Mesendoderm (in vitro differentiated cells): ENCODE data around the gene PLEKHH3.
"Not testable (repeated sequence)": the region's sequence is repeated elsewhere in the genome, so short reads cannot be mapped to it uniquely, and the experiment has no call there.

ENCODE experiments used
- DNase-seq: peaks from one replicate; pipeline ENCODE4 v3.0.0; 2013
- H2AK5ac ChIP-seq: 2 replicates; pipeline ENCODE4 v1.6.1; 2013; ENCODE audit warnings: low read length, inconsistent platforms
- H2BK120ac ChIP-seq: 2 replicates; pipeline ENCODE4 v1.6.1; 2013; ENCODE audit warnings: low read depth, mild to moderate bottlenecking, low read length, moderate library complexity, mixed read lengths
- H2BK15ac ChIP-seq: replicated peaks from 2 replicates; pipeline ENCODE4 v1.6.1; 2013; ENCODE audit warnings: low read depth, mild to moderate bottlenecking, moderate library complexity
- H2BK5ac ChIP-seq: 2 replicates; pipeline ENCODE4 v1.6.1; 2013; ENCODE audit warnings: low read length, inconsistent platforms
- H3K18ac ChIP-seq: 2 replicates; pipeline ENCODE4 v1.6.1; 2013; ENCODE audit warnings: mild to moderate bottlenecking, low read length, mixed read lengths
- H3K23ac ChIP-seq: one replicate; pipeline ENCODE4 v1.6.1; 2013; ENCODE audit warnings: low read length
- H3K27ac ChIP-seq: 2 replicates; pipeline ENCODE4 v1.5.1; 2013; ENCODE audit warnings: low read depth, mild to moderate bottlenecking, inconsistent platforms, low read length, moderate library complexity
- H3K27me3 ChIP-seq: 2 replicates; pipeline ENCODE4 v1.6.1; 2013; ENCODE audit warnings: low read length, control low read depth, mild to moderate bottlenecking, inconsistent platforms; ENCODE audit not compliant: insufficient read depth, poor library complexity
- H3K36me3 ChIP-seq: 2 replicates; pipeline ENCODE4 v1.6.1; 2013; ENCODE audit warnings: low read length, inconsistent platforms; ENCODE audit not compliant: control insufficient read depth, insufficient read depth
- H3K4ac ChIP-seq: one replicate; pipeline ENCODE4 v1.6.1; 2013; ENCODE audit warnings: low read depth, mild to moderate bottlenecking, low read length, moderate library complexity
- H3K4me1 ChIP-seq: 2 replicates; pipeline ENCODE4 v1.6.1; 2013; ENCODE audit warnings: low read depth, low read length, inconsistent platforms; ENCODE audit not compliant: control insufficient read depth
- H3K4me2 ChIP-seq: 2 replicates; pipeline ENCODE4 v1.6.1; 2013; ENCODE audit warnings: low read length
- H3K4me3 ChIP-seq: 2 replicates; pipeline ENCODE4 v1.5.1; 2013; ENCODE audit warnings: mild to moderate bottlenecking, low read length
- H3K56ac ChIP-seq: one replicate; pipeline ENCODE4 v1.6.1; 2013; ENCODE audit warnings: low read length
- H3K79me1 ChIP-seq: 2 replicates; pipeline ENCODE4 v1.6.1; 2013; ENCODE audit warnings: low read length, inconsistent platforms
- H3K79me2 ChIP-seq: 2 replicates; pipeline ENCODE4 v1.6.1; 2013; ENCODE audit warnings: mild to moderate bottlenecking, low read length; ENCODE audit not compliant: control insufficient read depth, insufficient read depth
- H3K9ac ChIP-seq: 2 replicates; pipeline ENCODE4 v1.6.1; 2013; ENCODE audit warnings: low read length, inconsistent platforms
- H4K5ac ChIP-seq: one replicate; pipeline ENCODE4 v1.6.1; 2013; ENCODE audit warnings: low read length
- H4K8ac ChIP-seq: one replicate; pipeline ENCODE4 v1.6.1; 2013; ENCODE audit warnings: low read depth, mild to moderate bottlenecking, control low read depth, low read length, moderate library complexity
- WGBS: extraction: QIAGEN DNeasy Blood & Tissue Kit; methylation state at CpG from one replicate; pipeline ENCODE4 v1.1.7; 2013; ENCODE audit warnings: low lambda C conversion rate, missing lambda C conversion rate; ENCODE audit not compliant: insufficient coverage; ENCODE audit errors: extremely low coverage; 5-methylcytosine and 5-hydroxymethylcytosine counted together

PLEKHH3 gene

GRCh38 chr17:42665581-42666001 lies 11.2 kb downstream of the PLEKHH3 start:
- Histone ChIP-seq H3K79me2 (no peaks in the 10 kb centered on the region), H3K18ac (no peak overlapping the region), H2BK15ac (no peak overlapping the region), H2BK5ac (no peak overlapping the region), H2AK5ac (no peak overlapping the region), H4K8ac (no peak overlapping the region), H3K9ac (no peak overlapping the region), H2BK120ac (no peak overlapping the region), H3K27me3 (no peaks in the 10 kb centered on the region), H3K4me1 (peaks cover under 1% of the 10 kb centered on the region), H3K27ac (no peak overlapping the region), H3K4me3 (no peak overlapping the region), H3K23ac (no peak overlapping the region), H3K79me1 (no peaks in the 10 kb centered on the region), H3K4me2 (no peak overlapping the region), H3K56ac (no peak overlapping the region), H3K4ac (no peak overlapping the region), H3K36me3 (no peaks in the 10 kb centered on the region), H4K5ac (no peak overlapping the region)
- WGBS: no CpG with 5 or more reads among the region's 14 CpGs
- DNase-seq: no peak

- no CpG with 5 or more reads among the region's 7 CpGs for WGBS
- no peak overlapping the region for H3K18ac ChIP-seq
- no peak overlapping the region for H2BK15ac ChIP-seq
- H3K4me3 ChIP-seq: no peak overlapping the region
- H3K79me1 ChIP-seq: peaks cover 3% of the 10 kb centered on the region
- no peak overlapping the region for H2BK120ac ChIP-seq
- no peak overlapping the region for H2AK5ac ChIP-seq
- no peaks in the 10 kb centered on the region for H3K36me3 ChIP-seq
- H3K4ac ChIP-seq: no peak overlapping the region
- no peak overlapping the region for H3K27ac ChIP-seq
- no peak overlapping the region for H3K9ac ChIP-seq
- H4K5ac ChIP-seq: no peak overlapping the region
- no peaks in the 10 kb centered on the region for H3K27me3 ChIP-seq
- no peaks in the 10 kb centered on the region for H3K79me2 ChIP-seq
- H2BK5ac ChIP-seq: no peak overlapping the region
- H3K4me2 ChIP-seq: no peak overlapping the region
- H3K4me1 ChIP-seq: peaks cover 5% of the 10 kb centered on the region
- DNase-seq: peak; percentile 21
- no peak overlapping the region for H4K8ac ChIP-seq
- no peak overlapping the region for H3K23ac ChIP-seq
- H3K56ac ChIP-seq: peak overlapping the region; percentile 28
Observed at GRCh38 chr17:42660692-42661345, 16.0 kb downstream of the PLEKHH3 start.

GRCh38 chr17:42659932-42660274 lies 16.9 kb downstream of the PLEKHH3 start:
- H3K18ac ChIP-seq, H4K5ac ChIP-seq, H3K79me2 ChIP-seq, H3K23ac ChIP-seq, H2AK5ac ChIP-seq, DNase-seq, H3K4me2 ChIP-seq, H3K27ac ChIP-seq, H4K8ac ChIP-seq, H2BK120ac ChIP-seq, H3K27me3 ChIP-seq, H2BK15ac ChIP-seq, H3K79me1 ChIP-seq, H3K4me1 ChIP-seq, H3K4me3 ChIP-seq, H3K4ac ChIP-seq, H3K36me3 ChIP-seq, H2BK5ac ChIP-seq: not testable (repeated sequence)
- H3K56ac ChIP-seq: peak overlapping the region; percentile 92
- peak overlapping the region; percentile 78 for H3K9ac ChIP-seq
- no CpG with 5 or more reads among the region's 14 CpGs for WGBS

- peak within 1 kb of the TSS; percentile 78 for H3K9ac ChIP-seq
- H4K8ac ChIP-seq: no peak within 1 kb of the TSS
- WGBS: no CpG with 5 or more reads among the region's 59 CpGs
- H3K4ac ChIP-seq: no peak within 1 kb of the TSS
- no peak within 1 kb of the TSS for H2BK5ac ChIP-seq
- H3K4me3 ChIP-seq: peak within 1 kb of the TSS; percentile 42
- H3K27ac ChIP-seq: peak within 1 kb of the TSS; percentile 8
- H3K18ac ChIP-seq: peak within 1 kb of the TSS; percentile 11
- no peak within 1 kb of the TSS for H2BK15ac ChIP-seq
- no peak within 1 kb of the TSS for H2AK5ac ChIP-seq
- H3K4me1 ChIP-seq: peaks cover 7% of the 10 kb centered on the region
- H3K4me2 ChIP-seq: peak within 1 kb of the TSS; percentile 75
- no peaks in the 10 kb centered on the region for H3K36me3 ChIP-seq
- H2BK120ac ChIP-seq: no peak within 1 kb of the TSS
- no peak within 1 kb of the TSS for H3K23ac ChIP-seq
- H3K27me3 ChIP-seq: no peaks in the 10 kb centered on the region
- peak within 1 kb of the TSS; percentile 92 for H3K56ac ChIP-seq
- H3K79me2 ChIP-seq: no peaks in the 10 kb centered on the region
- peaks cover 3% of the 10 kb centered on the region for H3K79me1 ChIP-seq
- DNase-seq: peak; percentile 94
- no peak within 1 kb of the TSS for H4K5ac ChIP-seq
Observed at GRCh38 chr17:42659079-42659931, 17.5 kb downstream of the PLEKHH3 start, which contains the start of gene TUBG2. Gene TUBG2 (plus strand): TSS chr17:42659284. CDS start chr17:42659504, 220 bp downstream.

- DNase-seq: no peak
- H3K56ac ChIP-seq: no peak overlapping the region
- no peak overlapping the region for H3K9ac ChIP-seq
- no peak overlapping the region for H3K18ac ChIP-seq
- no peaks in the 10 kb centered on the region for H3K79me2 ChIP-seq
- H3K4me2 ChIP-seq: no peak overlapping the region
- H2BK120ac ChIP-seq: no peak overlapping the region
- no peak overlapping the region for H4K8ac ChIP-seq
- H3K4me3 ChIP-seq: no peak overlapping the region
- H3K27ac ChIP-seq: no peak overlapping the region
- H2BK5ac ChIP-seq: no peak overlapping the region
- H3K79me1 ChIP-seq: peaks cover 3% of the 10 kb centered on the region
- H3K36me3 ChIP-seq: no peaks in the 10 kb centered on the region
- no peak overlapping the region for H2AK5ac ChIP-seq
- no peak overlapping the region for H3K23ac ChIP-seq
- no peak overlapping the region for H2BK15ac ChIP-seq
- H3K4me1 ChIP-seq: peaks cover 7% of the 10 kb centered on the region
- no CpG with 5 or more reads among the region's 9 CpGs for WGBS
- no peaks in the 10 kb centered on the region for H3K27me3 ChIP-seq
- H3K4ac ChIP-seq: no peak overlapping the region
- H4K5ac ChIP-seq: no peak overlapping the region
Observed at GRCh38 chr17:42657824-42658588, 18.8 kb downstream of the PLEKHH3 start.
